Muscle layer of colon (tissue), 2 donors: ENCODE results near the gene KRTAP3-2.

Experiments used
- H3K27ac ChIP-seq: one replicate; pipeline ENCODE4 v1.7.0; 2013; ENCODE audit warnings: low read depth, mild to moderate bottlenecking, low read length, moderate library complexity
- H3K27me3 ChIP-seq, 2 donors: one replicate each; pipeline ENCODE4 v1.7.0; 2013; ENCODE audit warnings: low read length in 2 of 2, mild to moderate bottlenecking in 2 of 2; ENCODE audit not compliant: insufficient read depth in 2 of 2, control insufficient read depth in 1 of 2
- H3K36me3 ChIP-seq: one replicate; pipeline ENCODE4 v1.7.0; 2013; ENCODE audit warnings: mild to moderate bottlenecking, low read length; ENCODE audit not compliant: insufficient read depth
- H3K4me1 ChIP-seq: one replicate; pipeline ENCODE4 v1.7.0; 2013; ENCODE audit warnings: mild to moderate bottlenecking, low read length; ENCODE audit not compliant: insufficient read depth
- H3K4me3 ChIP-seq, 2 donors: one replicate each; pipeline ENCODE4 v1.7.0; 2013; ENCODE audit warnings: low read length in 2 of 2, low read depth in 1 of 2, mild to moderate bottlenecking in 1 of 2, moderate library complexity in 1 of 2
- H3K9ac ChIP-seq: one replicate; pipeline ENCODE4 v1.7.0; 2013; ENCODE audit warnings: low read length
- H3K9me3 ChIP-seq: one replicate; pipeline ENCODE4 v1.7.0; 2013; ENCODE audit warnings: mild to moderate bottlenecking, low read length
- donor health status: abdominal sarcoma.
- donor health status: Adenocarcinoma of cecum.

KRTAP3-2 gene

DNA sequence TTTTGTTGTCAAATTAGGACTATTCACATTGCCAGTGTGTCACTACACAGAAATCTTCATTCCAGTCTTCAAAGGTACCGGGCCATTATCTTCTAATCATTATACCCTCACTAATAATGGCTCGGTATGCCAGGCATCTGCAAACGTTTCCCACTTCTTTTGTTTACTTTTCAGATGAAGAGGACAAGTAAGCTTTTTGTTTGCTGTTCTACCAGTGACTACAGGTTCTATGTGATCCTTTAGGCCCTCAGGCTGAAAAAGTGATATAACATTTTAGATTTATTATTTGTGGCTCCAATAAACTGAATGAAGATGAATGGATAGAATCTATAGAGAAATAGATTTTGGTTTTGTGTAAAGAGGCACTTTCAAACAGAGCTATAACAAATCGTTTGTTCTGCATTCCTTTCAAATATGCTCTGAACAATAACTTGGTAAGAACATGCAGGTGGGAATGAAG is 9.6 kb upstream of the KRTAP3-2 start:
- H3K27me3 ChIP-seq: no peaks in the 10 kb centered on the region
- no peak overlapping the region for H3K9ac ChIP-seq
- no peak overlapping the region for H3K4me3 ChIP-seq
- H3K9me3 ChIP-seq: no peaks in the 10 kb centered on the region
- H3K27ac ChIP-seq: no peak overlapping the region
- no peaks in the 10 kb centered on the region for H3K36me3 ChIP-seq
- H3K4me1 ChIP-seq: no peaks in the 10 kb centered on the region

DNA sequence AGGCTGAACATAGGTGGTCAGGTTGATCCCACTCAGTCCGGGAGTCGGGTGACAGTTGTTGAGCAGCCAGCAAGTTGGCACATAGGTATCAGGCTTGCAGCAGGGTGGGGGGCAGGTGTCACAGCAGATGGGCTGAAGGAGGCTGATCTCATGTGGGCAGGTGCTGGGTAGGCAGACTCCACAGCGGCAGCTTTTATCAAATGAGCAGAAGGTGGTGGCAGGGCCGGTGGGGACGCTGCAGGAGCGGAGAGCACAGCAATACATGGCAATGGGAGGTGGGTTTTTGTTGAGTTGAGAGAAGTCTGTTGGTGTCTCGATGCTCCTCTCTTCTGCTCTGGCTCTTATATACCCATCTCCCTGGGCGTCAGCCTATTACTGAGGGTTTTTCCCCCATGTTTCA is 9.1 kb upstream of the KRTAP3-2 start, which contains the start of gene KRTAP3-1:
TSS of gene KRTAP3-1 (minus strand) at position 318 of the 400 bp plus-strand sequence. CDS start at position 264, 54 bp downstream.
- Histone ChIP-seq H3K27ac (no peak within 1 kb of the TSS), H3K4me3 (no peak within 1 kb of the TSS), H3K4me1 (no peaks in the 10 kb centered on the region), H3K27me3 (no peaks in the 10 kb centered on the region), H3K36me3 (no peaks in the 10 kb centered on the region), H3K9ac (no peak within 1 kb of the TSS), H3K9me3 (no peaks in the 10 kb centered on the region)

DNA sequence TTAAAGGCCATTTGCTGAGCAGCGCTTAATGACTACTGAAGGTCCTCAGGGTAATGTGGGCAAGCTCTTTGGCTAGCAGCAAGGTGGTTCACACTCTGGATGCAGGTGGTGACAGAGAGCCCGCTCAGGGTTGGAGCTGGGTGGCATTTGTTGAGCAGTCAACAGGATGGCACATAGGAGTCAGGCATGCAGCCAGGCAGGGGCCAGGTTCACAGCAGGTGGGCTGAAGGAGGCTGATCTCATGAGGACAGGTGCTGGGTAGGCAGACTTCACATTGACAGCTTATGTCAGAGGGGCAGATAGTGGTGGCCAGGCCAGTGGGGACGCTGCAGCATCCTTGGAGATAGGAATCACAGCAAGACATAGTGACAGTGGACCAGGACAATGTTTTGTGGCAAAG is 4.7 kb upstream of the KRTAP3-2 start:
- H3K9ac ChIP-seq: no peak overlapping the region
- no peaks in the 10 kb centered on the region for H3K27me3 ChIP-seq
- H3K4me3 ChIP-seq: no peak overlapping the region
- no peaks in the 10 kb centered on the region for H3K4me1 ChIP-seq
- H3K9me3 ChIP-seq: no peaks in the 10 kb centered on the region
- no peaks in the 10 kb centered on the region for H3K36me3 ChIP-seq
- no peak overlapping the region for H3K27ac ChIP-seq

DNA sequence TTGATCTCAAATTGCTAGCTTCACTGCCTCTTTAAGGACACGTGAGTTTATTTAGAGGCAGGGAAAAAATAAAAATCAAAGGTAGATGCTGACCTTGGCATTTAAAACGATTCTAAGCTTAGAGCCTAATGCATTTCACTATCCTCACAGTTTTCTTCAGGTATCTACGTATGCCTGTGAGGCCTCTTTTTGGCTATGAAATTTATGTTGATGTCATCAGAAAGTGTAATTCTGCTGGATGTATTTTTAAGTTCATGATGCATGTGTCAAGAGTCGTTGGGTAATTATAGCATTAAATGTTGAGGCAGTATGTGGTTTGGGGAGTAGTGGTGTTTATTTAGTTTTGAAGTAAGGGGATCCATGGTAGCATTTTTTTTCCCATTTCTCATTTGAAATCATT is 4.2 kb upstream of the KRTAP3-2 start:
- H3K4me1 ChIP-seq: no peaks in the 10 kb centered on the region
- H3K36me3 ChIP-seq: no peaks in the 10 kb centered on the region
- no peaks in the 10 kb centered on the region for H3K27me3 ChIP-seq
- no peak overlapping the region for H3K4me3 ChIP-seq
- H3K9ac ChIP-seq: no peak overlapping the region
- H3K27ac ChIP-seq: no peak overlapping the region
- no peaks in the 10 kb centered on the region for H3K9me3 ChIP-seq

DNA sequence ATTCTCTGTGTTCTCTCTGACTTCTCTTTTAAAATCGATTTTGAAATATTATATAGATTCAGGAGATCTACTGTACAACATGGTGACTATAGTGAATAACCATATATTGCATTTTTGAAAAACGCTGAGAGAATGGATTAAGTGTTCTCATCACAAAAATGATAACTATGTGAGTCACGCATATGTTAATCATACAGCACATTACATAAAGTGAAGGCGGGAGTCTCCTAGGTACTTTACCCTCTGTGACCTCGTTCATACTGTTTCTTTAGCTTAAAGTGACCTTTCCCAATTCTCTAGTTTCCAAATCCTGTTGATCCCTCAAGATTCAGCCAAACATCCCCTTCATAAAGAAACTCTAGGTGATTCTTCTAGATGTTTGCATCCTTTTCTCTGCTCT is 3.1 kb upstream of the KRTAP3-2 start:
- Histone ChIP-seq H3K9me3 (no peaks in the 10 kb centered on the region), H3K36me3 (no peaks in the 10 kb centered on the region), H3K4me1 (no peaks in the 10 kb centered on the region), H3K27ac (no peak overlapping the region), H3K9ac (no peak overlapping the region), H3K4me3 (no peak overlapping the region), H3K27me3 (no peaks in the 10 kb centered on the region)

DNA sequence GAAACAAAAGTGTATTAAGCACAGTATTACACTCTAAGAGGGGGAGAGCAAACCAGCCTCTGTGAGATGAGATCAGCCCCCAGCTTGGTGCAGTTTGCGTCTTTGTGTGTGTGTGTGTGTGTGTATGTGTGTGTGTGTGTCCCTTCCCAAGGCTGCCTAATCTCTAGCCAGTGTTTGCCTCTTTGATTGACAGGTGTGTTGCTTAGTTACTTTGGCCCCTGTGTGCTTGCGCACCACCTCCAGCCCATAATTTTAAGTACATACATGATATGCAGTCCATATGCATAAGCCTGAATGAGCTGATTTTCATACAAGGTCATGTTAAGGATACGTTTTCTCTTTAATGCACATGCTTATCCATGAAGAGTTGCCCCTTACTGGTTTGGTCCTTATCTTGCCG is 2.1 kb upstream of the KRTAP3-2 start:
- Histone ChIP-seq H3K36me3 (no peaks in the 10 kb centered on the region), H3K27ac (no peak overlapping the region), H3K27me3 (no peaks in the 10 kb centered on the region), H3K4me3 (no peak overlapping the region), H3K9me3 (no peaks in the 10 kb centered on the region), H3K9ac (no peak overlapping the region), H3K4me1 (no peaks in the 10 kb centered on the region)

DNA sequence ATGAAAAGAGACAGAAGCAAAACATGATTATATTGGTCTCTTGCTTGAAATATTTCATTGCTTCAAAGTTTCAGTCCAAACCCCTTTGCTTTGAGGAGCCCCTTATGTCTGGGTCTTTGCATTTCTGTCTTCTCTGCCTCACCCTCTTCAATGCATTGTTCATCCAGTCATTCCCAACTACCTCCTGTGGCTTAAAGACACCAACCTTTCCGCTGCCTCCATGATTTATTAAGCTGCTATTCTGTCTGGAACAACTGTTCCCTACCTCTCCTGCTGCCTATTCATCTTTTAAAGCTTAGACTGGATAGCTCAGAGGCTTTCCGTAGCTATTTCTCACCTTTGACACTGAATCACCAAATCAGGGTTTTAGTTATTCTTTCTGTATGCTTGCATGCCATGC is 2.3 kb downstream of the KRTAP3-2 start:
- Histone ChIP-seq H3K27ac (no peak overlapping the region), H3K4me1 (no peaks in the 10 kb centered on the region)

DNA sequence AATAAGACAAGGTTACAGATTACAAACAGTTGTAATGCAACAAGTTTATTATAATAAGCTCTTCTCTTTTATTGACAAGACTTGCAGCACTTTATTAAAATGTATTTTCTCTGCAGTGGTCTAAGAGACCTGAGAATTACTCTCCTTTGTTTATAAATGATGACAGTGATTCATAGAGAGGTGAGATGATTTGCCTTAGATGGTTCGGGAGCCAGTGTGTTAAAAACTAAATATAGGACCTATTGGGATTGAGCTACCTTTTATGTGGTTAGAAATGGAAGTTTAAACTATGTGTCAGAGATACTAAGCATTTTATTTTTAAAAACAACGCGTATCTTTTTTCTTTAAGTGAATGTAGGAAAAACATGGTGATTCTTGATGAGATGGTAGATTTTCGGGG is 2.9 kb downstream of the KRTAP3-2 start:
- Histone ChIP-seq H3K27me3 (no peaks in the 10 kb centered on the region), H3K4me3 (no peak overlapping the region)

More for the DNA sequence above, 2.3 kb downstream of the KRTAP3-2 start:
- no peaks in the 10 kb centered on the region for H3K36me3 ChIP-seq
- H3K9ac ChIP-seq: no peak overlapping the region
- H3K27me3 ChIP-seq: no peaks in the 10 kb centered on the region
- no peak overlapping the region for H3K4me3 ChIP-seq
- no peaks in the 10 kb centered on the region for H3K9me3 ChIP-seq

DNA sequence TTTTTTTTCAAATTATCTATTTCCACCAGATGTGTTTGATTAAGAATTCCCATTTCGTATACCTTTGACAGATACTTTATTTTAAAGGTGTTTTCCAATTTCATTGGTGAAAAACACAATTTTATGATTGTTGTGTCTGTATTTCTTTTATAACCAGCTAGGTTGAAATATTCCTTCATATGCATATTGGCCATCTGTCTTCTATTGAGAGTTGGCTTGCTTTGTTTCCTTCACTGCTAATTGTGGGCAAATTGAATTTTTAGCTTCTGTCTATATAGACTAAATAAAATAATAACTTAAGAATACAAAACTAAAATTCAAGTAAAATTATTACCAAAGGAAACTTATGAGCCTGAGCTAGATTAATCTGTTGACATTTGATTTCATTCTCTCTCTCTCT is 4.6 kb downstream of the KRTAP3-2 start:
- H3K36me3 ChIP-seq: no peaks in the 10 kb centered on the region
- H3K9ac ChIP-seq: no peak overlapping the region
- H3K27me3 ChIP-seq: no peaks in the 10 kb centered on the region
- no peaks in the 10 kb centered on the region for H3K4me1 ChIP-seq
- no peaks in the 10 kb centered on the region for H3K9me3 ChIP-seq
- H3K27ac ChIP-seq: no peak overlapping the region
- no peak overlapping the region for H3K4me3 ChIP-seq

More for the DNA sequence above, 2.9 kb downstream of the KRTAP3-2 start:
- no peaks in the 10 kb centered on the region for H3K36me3 ChIP-seq
- no peak overlapping the region for H3K27ac ChIP-seq
- no peak overlapping the region for H3K9ac ChIP-seq
- H3K9me3 ChIP-seq: no peaks in the 10 kb centered on the region
- no peaks in the 10 kb centered on the region for H3K4me1 ChIP-seq

DNA sequence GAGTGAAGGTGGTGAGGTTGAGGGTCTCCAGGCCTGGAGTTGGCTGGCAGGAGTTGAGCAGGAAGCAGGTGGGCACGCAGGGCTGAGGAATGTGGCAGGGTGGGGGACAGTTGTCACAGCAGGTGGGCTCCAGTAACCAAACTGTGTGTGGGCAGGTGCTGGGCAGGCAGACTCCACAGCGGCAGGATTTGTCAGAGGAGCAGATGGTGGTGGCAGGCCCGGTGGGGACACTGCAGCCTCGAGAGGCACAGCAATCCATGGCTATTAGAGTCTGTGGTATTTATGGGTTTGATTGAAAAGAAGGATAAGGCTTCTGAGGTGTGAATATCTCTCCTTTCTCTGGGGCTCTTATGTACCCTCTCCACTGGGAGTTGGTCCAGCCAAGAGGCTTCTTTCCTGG is 5.9 kb downstream of the KRTAP3-2 start, which contains the start of gene KRTAP3-3:
TSS of gene KRTAP3-3 (minus strand) at position 326 of the 400 bp plus-strand sequence. CDS start at position 259, 67 bp downstream.
- Histone ChIP-seq H3K4me1 (no peaks in the 10 kb centered on the region), H3K27me3 (no peaks in the 10 kb centered on the region), H3K9me3 (no peaks in the 10 kb centered on the region), H3K9ac (no peak within 1 kb of the TSS), H3K27ac (no peak within 1 kb of the TSS), H3K36me3 (no peaks in the 10 kb centered on the region), H3K4me3 (no peak within 1 kb of the TSS)

DNA sequence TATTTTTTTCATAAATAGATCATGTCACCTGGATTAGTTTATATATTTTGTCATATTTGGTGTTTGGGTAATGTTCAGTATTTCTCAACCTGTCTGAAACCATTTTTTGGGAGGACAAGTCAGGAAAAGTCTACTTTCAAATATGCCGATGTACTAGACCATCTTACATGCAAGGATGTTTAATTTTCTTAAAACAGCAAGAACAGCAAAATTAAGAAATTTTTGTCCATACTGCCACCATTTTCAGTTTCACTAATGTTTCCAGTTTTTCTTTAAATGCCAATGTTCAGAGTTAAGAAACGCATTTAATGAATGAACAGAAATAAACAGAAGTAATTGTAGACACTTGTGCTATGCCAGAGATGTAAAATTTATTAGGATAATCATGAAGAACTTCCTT is 6.6 kb downstream of the KRTAP3-2 start:
- Histone ChIP-seq H3K36me3 (no peaks in the 10 kb centered on the region), H3K4me3 (no peak overlapping the region), H3K9me3 (no peaks in the 10 kb centered on the region), H3K9ac (no peak overlapping the region), H3K27me3 (no peaks in the 10 kb centered on the region), H3K27ac (no peak overlapping the region), H3K4me1 (no peaks in the 10 kb centered on the region)

DNA sequence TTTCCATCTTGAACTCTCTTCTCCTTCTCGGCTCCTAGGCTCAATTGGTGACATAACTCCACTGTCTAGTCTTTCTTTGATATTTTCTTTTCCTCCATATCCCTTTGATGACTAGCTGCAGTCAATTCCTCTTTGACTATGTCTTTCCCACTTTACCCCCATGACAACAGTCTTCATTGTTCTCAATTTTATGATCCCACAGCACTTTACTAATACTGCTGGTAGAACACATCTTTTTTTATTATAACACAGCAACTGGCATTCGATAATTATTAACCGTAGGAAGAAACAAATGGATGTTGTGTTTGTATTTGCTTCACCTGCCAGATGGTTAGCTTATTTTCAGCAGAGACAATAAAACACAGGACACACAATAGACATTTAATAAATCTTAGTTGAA is 7.0 kb downstream of the KRTAP3-2 start:
- H3K27ac ChIP-seq: no peak overlapping the region
- H3K9me3 ChIP-seq: no peaks in the 10 kb centered on the region
- H3K9ac ChIP-seq: no peak overlapping the region
- no peaks in the 10 kb centered on the region for H3K4me1 ChIP-seq
- H3K27me3 ChIP-seq: no peaks in the 10 kb centered on the region
- H3K4me3 ChIP-seq: no peak overlapping the region
- H3K36me3 ChIP-seq: no peaks in the 10 kb centered on the region
